HG03196 (cell line): Measurements from ENCODE around the gene MDN1.
"Not testable (repeated sequence)": the region's sequence is repeated elsewhere in the genome, so short reads cannot be mapped to it uniquely, and the experiment has no call there.

Experiments
- ATAC-seq: cut with Tn5 transposase; IDR thresholded peaks from one replicate; pipeline ENCODE4 v1.9.1; 2021; ENCODE audit not compliant: unreplicated experiment

The MDN1 gene

DNA sequence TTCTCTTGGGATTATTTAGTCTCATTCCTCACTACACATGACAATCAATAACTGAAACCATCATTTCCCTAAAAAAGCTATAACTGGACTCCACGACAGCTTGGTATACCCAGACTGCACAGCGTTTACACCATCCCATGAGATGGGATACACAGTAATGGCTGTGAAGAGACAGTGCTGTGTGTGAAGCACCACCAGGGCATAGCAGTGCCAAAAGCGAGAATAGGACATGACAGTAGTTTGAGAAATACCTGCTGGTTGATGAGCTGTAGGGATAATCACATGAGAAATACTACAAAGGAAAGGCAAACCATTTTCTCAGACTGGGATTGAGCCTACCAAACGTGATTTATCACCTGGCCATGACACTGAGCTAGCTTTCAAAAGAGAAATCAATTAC is 158.6 kb downstream of the MDN1 start:
- ATAC-seq: no peak

DNA sequence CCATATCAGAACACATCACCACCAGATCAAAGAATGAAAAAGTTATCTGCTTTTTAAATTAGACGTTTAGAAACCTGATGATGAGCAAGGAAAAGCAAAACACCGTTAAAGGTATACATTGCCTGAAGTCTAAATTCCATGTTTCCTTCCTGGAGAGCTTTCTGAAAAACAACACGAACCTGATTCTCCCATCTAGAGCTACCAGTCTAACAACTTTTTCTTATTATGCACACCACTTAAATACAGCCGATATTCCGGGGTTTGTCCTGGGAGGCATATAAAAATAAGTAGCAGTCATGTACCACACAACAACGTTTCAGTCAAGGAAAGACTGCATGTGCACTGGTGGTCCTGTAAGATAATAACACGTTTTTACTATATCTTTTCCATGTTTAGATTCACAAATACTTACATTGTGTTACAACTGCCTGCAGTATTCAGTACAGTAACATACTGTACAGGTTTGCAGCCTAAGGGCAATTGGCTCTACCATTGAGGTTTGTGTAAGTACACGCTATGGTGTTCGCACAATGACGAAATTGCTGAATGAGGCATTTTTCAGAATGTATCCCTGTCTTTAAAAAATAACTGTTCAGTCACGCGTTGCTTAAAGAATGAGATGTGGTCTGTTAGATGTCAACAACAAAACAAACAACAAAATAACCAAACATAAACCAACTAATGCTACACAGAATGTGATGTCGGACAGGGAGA is 162.0 kb downstream of the MDN1 start:
- ATAC-seq: no peak

DNA sequence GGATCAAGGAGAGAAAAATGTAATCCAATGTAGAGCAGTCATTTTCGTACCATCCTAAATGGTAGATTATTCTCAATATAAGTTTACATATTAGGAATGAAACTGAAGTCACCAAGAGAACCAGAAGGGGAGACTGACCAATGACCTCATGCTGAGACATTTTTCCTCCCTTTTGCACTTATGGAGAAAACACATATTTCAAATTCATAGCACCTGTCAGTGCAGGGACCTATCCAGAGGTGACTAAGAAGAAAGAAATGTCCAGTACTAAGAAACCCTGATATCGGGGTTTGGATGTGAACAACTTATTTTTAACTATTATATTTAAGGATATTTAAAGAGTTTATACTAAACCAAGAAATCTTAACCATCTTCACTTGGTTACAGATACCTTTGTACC is 164.5 kb downstream of the MDN1 start:
- ATAC-seq: no peak

DNA sequence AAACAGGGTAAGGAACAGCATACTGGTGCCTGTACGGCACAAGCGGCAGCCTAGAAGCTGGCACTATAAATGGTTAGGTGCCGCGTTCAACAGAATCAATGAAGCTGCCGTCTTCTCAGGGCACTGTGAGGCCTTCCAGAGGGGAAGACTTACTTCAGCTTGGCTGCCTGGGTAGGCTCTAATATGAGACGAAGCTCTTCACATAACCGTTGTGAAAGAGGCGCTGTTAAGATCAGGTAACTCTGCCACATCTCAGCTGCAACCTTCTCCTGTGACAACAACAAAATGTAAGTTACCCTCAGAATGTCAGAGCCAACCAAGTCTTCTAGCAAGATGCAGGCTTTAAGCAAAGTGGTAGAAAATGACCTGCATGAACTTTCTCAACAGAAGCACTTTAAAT is 169.0 kb downstream of the MDN1 start:
- ATAC-seq: no peak

DNA sequence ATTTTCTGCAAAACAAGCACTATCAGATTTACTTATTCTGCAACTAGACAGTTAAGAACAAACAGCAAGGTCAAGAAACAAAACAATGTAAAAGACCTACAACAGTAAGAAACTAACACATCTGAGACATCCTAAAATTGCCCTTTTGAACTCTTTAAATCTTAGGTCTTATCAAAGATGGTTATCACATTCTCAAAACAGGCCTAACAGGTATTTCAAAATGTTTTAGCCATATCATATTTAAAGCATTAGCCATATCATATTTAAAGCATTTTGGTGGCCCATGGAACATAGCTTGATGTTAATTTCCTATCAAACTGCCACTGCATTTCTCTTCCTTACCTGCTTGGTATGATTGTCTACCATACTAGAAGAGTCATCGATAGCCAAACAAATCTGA is 169.9 kb downstream of the MDN1 start:
- ATAC-seq: no peak

DNA sequence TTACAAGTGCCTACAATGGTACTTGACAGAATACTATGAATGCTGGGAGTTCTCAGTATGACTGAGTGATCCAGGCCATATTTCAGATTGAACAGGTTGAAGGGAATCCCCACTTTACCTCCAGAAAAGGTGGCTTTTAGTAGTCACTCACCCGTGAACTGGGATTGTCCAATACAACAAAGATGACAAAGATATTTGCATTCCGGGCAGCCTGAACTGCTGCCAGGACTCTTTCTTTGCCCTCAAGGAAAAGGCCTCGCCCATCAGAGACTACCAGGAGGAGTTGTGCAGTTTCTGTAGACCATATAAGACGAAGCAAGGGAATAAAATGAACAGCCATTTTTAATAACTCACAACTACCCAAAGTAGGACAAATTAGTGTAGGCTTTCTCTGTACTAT is 174.7 kb downstream of the MDN1 start:
- ATAC-seq: no peak

DNA sequence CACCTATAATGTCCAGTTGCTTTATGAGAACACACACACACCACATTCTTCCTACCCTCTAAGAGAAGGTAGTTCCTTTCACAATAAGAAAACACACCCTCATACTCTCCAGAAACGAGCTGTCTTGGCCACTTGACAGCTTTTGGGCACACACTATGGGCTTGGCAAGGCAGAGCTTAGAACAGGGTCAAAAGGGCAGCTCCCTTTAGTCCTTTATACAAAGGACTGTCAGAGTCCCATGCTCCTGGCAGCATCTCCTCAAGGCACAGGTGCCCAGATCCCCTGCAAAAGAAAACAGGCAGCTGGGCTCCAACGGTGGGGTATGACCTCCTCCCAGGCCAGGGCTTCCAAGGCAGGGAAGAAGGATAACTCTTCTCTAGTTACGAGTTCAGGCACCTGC is 176.2 kb downstream of the MDN1 start:
- ATAC-seq: no peak

DNA sequence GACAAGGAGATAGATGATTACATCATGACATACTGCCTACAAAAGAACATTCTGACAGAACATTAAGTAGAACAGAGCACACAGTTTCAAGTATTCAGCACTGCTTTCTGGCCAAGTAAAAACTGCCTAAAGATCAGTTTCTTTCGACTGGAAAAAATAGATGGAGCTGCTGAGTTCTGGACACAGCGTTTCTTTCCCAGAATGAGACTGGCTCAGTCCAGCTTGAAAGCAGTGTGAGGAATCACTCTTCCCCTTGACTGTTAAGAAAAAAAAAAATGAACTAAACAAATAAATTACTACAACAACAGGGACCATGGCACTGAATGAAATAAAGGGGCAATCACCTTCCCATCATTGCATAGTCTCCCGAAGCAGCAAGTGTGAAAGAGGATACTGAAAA is 176.6 kb downstream of the MDN1 start:
- no peak for ATAC-seq

DNA sequence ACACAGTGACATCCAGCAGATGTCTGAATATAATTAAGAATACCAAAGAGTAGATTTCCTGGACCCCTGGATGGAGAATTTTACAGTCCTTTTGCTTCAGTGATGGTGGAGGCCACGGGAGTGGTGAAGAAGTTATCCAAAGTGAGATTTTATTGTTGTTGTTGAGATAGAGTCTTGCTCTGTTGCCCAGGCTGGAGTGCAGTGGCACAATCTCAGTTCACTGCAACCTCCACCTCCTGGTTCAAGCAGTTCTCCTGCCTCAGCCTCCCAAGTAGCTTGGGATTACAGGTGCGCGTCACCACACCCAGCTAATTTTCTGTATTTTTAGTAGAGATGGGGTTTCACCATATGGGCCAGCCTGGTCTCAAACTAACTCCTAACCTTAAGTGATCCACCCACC is 178.0 kb downstream of the MDN1 start:
- not testable (repeated sequence) for ATAC-seq

DNA sequence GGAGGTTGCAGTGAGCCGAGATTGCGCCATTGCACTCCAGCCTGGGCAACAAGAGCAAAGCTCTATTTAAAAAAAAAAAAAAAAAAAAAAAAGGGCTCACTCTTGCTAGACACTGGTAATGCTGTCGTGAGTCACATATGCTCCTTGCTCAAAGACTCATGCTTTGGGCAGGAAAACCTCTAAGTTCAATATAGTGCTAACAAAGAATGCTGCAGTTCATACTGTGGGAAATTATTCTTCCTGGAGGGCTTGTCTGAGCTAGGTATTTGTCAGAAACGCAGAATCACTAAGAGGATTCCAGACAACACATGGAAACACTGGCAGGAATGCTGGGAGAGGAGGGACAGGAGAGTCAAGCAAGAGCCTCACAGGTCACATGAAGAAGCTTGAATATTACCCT is 178.8 kb downstream of the MDN1 start:
- no peak for ATAC-seq

DNA sequence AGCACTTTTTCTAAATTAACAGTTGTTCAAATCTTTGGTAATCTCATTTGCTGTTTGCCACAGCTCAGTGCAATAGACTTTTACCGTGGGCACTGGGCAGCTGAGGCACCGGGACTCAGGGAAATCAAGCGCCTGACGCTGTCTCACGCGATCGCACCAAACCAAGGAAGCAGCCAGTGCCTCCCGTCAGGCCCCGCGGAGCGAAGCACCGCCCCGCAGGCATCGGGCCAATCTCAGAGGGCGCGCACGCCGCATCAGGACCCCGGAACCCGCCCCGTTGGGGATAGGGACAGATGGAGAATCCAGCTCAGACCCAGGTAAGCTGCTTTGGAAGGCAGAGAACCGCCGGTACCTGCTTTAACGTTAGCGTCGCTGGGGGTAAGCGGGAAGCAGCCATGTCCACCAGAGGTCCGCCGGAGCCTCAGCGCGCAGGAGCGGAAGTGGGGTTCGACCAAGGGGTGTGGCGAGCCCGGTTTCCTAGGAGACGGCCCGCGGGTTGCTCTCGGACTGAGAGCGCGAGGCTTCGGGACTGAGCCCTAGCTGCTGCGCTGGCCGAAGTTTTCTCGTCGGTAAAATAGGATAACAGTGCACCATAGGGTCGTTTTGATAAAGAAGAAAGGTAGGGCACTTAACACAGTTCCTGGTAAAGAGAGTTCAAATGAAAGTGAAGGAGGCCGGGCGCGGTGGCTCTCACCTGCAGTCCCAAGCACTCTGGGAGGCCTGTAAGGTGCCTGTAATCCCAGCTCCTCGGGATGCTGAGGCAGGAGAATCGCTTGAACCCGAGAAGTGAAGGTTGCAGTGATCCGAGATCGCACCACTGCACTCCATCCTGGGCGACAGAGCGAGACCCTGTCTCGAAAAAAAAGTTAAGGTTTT is 181.0 kb downstream of the MDN1 start, which contains the start of gene LYRM2:
TSS of gene LYRM2 (minus strand) at position 428 of the 876 bp plus-strand sequence. CDS start at position 397, 31 bp downstream.
- ATAC-seq: peak; percentile 99

DNA sequence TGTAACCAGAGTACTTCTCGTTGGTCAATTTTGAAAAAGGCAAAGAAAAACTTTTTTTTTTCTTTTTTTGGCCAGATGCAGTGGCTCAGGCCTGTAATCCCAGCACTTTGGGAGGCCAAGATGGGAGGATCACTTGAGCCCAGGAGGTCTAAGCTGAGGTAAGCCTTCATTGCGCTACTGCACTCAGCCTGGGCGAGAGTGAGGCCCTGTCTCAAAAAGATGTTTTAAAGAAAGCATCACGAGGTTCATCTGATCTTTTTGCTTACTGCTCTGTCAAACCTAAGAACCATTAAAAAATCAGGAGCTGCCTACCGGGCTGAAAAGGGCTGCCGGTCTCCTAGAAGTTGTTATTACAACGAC is 181.7 kb downstream of the MDN1 start:
- ATAC-seq: no peak

DNA sequence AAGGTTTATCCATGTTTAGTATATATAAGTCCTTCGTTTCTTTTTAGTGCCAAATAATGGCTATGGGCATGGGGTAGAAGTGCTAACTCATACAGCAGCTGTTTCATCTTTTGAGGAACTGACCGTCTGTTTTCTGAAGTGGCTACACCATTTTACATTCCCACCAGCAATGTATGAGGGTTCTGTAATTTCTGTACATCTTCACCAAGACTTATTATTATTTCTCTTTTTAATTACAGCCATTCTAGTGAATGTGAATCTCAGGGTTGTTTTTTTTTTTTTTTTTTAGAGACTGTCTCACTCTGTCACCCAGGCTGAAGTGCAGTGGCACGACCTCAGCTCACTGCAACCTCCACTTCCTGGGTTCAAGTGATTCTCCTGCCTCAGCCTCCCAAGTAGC is 183.2 kb downstream of the MDN1 start:
- ATAC-seq: not testable (repeated sequence)

DNA sequence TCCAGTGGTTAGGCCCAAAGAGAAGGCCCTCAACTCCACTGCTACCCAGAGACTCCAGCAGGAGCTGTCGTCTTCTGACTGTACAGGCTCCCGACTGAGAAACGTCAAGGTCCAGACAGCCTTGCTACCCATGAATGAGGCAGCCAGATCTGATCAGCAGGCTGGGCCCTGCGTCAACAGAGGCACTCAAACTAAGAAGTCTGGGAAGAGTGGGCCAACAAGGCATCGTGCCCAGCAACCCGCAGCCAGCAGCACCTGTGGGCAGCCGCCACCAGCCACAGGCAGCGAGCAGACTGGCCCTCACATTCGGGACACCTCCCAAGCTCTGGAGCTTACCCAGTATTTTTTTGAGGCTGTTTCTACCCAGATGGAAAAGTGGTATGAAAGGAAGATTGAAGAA is 189.1 kb downstream of the MDN1 start:
- ATAC-seq: no peak

DNA sequence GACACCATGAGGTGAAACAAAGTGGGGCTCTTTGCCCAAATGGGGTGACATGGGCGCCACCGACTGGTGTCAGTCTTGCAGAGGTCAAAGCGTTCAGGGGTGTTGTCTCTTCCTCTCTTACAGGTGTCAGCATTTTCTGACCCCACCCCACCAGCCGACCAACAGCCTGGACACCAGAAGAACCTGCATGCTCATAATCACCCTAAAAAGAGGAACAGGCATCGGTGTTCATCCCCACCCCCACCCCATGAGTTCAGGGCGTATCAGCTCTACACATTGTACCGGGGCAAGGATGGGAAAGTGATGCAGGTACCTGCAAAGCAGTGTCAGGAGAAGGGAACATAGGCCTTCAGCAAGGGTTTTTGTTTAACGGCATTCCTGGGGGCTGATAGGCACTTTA is 195.8 kb downstream of the MDN1 start:
- no peak for ATAC-seq

DNA sequence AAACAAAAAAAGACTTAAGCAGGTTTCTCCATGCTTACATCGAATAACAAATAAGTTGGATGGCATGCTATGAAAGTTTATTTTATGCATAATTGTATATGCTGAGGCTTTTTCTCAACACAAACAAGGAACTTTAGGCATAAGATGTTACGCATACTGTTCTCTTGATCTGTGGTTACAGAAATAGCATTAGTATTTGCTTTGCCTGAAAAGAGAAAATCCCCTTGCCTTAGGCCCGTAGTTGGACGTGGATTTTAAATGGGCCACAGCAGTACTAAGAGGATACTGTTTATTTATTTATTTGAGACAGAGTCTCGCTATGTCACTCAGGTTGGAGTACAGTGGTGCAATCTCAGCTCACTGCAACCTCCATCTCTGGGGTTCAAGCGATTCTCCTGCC is 200.0 kb downstream of the MDN1 start:
- ATAC-seq: no peak

DNA sequence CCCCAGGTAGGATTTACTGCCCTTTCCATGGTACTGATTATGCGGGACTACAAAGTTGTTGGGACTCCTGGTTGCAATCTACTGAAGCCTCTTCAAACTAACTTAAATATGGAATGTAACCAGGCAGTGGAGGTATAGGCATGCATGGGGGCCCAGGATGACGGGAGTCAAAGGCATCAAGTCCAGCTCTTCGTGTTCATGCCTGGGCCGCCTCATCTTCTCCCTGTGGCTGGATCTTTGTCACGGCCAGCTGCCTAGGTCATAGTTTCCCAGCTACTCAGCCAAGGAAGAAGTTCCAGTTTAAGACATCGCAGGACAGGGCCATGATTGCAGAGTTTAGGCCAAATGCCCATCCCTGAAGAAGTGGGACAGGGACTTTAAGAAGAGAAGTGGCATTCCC is 201.6 kb downstream of the MDN1 start:
- ATAC-seq: no peak

DNA sequence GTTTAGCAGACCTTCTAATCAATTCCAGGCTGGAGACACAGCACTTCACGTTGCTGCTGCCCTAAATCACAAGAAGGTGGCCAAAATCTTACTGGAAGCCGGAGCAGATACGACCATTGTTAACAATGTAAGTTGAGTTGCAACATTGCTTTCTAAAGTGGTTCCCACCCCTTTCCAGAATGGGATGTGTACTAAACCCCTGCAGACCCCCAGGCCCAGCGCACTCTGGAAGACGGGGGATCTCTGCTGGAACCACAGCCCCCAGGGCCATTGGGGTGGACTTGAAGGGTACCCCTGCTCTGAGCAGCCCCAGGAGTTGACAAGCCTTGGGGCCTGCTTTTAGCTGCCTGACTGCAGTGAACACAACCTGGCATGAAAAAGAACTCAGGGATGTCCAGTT is 203.1 kb downstream of the MDN1 start:
- ATAC-seq: no peak

DNA sequence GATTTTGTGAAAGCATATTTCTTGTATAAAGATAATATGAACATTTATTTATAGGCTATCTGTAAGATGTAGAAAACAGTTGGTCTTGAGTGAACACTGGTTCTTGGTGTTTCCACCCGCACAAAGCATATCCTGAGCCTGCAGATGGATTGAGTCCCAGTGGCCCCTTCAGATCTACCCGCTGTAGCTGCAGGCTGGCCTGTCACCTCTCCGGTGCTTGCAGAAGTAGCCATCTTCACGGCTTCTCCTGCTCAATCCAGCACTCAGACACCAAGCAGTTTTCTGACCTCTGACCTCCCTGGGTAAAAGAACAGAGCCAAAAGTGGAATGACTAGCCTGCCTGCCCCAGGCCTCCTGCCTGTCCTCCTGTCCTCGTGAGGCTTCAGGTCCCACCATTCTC is 203.7 kb downstream of the MDN1 start:
- no peak for ATAC-seq

DNA sequence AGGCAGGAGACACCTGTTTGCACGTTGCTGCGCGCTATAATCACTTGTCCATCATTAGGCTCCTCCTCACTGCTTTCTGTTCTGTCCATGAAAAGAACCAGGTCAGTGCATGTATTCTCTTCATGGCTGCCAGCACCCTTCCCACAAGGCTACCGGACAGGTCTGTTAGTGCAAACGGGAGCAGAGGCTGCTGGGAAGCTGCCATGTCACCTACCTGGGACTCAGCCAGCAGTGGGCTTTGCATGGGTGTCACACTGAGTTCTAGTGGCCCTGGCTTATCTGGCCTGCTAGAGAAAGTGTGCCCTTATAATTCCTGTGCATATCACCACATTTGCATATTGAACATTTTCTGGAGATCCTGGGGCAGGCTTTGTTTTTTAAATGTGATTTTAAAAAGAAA is 205.8 kb downstream of the MDN1 start:
- ATAC-seq: no peak

DNA sequence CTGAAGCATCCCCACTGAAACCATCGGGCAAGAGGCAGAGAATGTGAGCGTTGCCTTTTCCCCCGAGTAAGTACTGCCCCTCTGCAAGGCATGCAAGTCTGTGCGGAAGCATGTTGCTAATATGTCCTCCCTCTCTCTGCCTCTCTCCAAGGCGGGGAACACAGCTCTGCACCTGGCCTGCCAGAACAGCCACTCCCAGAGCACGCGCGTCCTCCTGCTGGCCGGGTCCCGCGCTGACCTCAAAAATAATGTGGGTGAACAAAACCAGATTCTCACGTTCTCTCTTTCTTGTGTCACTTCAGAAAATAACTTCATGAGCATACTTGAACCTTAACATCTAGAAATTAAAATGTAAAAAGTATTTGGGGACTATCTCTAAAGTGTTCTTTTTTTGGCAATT is 207.5 kb downstream of the MDN1 start:
- ATAC-seq: no peak

DNA sequence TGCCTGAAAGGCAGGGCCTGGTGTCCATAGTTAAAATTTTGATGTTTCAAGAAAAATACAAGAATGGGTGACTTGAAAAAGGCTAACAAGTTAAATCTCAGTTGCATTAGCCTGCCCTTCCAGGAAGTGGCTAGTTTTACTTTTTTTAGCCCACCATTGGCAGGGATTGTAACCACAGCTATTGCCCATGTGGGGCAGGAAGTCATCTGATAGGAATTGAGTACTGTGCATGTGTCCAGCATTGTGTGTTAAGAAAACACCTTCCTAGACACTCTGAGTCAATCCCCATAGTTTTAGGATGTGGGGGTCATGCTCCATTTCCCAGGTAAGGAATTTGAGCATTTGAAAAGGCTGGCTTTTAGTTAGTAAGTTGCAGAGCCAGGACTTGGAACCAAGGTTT is 207.9 kb downstream of the MDN1 start:
- no peak for ATAC-seq
